ENCODE data around the gene ARHGEF11. TPM values are rescaled to one million over a fixed set of nuclear protein-coding genes. Genes with fewer than 3 reads are reported as not detected.

ARHGEF11 gene
- total and polyA plus RNA-seq, 2 of the 4 experiments (the other 2 are of a cell fraction) = 16.8 to 17.2 TPM

DNA sequence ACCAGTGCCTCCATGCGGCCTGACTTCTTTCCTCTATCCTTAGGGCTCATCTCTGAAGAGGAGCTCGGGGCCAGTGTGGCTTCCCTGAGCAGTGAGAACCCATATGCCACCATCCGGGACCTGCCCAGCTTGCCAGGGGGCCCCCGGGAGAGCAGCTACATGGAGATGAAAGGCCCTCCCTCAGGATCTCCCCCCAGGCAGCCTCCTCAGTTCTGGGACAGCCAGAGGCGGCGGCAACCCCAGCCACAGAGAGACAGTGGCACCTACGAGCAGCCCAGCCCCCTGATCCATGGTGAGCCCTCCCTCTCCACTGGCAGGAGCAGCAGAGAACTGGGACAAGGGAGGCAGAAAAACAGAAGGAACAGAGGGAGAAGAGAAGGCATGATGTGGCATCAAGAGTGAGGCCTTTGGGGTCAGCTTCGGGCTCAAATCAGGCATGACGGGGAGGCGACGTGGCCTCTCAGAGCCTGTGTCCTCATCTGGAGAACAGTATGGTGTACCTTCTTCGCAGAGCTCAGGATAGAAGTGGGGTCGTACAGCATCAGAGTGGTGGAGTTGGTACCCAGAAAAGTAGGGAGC, 131.6 kb downstream of the ARHGEF11 start:
- no peak overlapping the region for H3K4me3 ChIP-seq (ENCODE audit: insufficient read depth, low read depth, low read length)
- no peaks in the 10 kb centered on the region for H3K9me3 ChIP-seq (ENCODE audit: control insufficient read depth, insufficient read depth, low read length)
- peaks cover 8% of the 10 kb centered on the region for H3K4me1 ChIP-seq (ENCODE audit: control insufficient read depth, insufficient read depth, low read length)
- no peak overlapping the region for H4K5ac ChIP-seq (ENCODE audit: low read depth, low read length)
- CTCF ChIA-PET = interaction anchor here (0.8 kb wide), 1 partner anchor 14 kb away, joined by 4 read pairs; no protein-coding TSS in a partner anchor
- peaks cover 6% of the 10 kb centered on the region for H3K9me1 ChIP-seq (ENCODE audit: insufficient read depth, low read length)
- H3K4ac ChIP-seq (ENCODE audit: low read depth, low read length) = no peak overlapping the region
- peaks cover 3% of the 10 kb centered on the region for H4K20me1 ChIP-seq (ENCODE audit: insufficient read depth, low read length)
- intact Hi-C loops (cut with micrococcal nuclease) = no loop called here
- dilution Hi-C loops (cut with HindIII; ENCODE audit: low sequenced_read_pairs, unreplicated experiment) = no loop called here
- ATAC-seq (ENCODE audit: low read depth) (no peak), DNase-seq (no peak)
- no peak overlapping the region for H3K23ac ChIP-seq (ENCODE audit: low read depth, low read length)
- peak overlapping the region; percentile 51; the same call in 1 of the 2 replicates for H2AK5ac ChIP-seq (ENCODE audit: low read depth, low read length)
- no peak overlapping the region for H3K27ac ChIP-seq (ENCODE audit: insufficient read depth, low read length)
- WGBS, 2 experiments (ENCODE audit: extremely low coverage in 2 of 2, insufficient read length in 1 of 2) = 74% methylated on average over 3 of the region's 13 CpGs; no CpG with 5 or more reads in 1 of the 2 experiments
- no peak overlapping the region for H3K9ac ChIP-seq (ENCODE audit: low read depth, low read length)
- no peak overlapping the region for H2BK5ac ChIP-seq (ENCODE audit: low read depth, low read length, poor library complexity, severe bottlenecking)
- H3K18ac ChIP-seq (ENCODE audit: low read depth, low read length) = no peak overlapping the region
- H2AFZ ChIP-seq (replicated peaks; ENCODE audit: low read length, poor library complexity) = no peak overlapping the region
- H3K79me1 ChIP-seq (ENCODE audit: low read depth in 1 of 2, low read length in 2 of 2) = peaks cover 0 to 14% of the 10 kb centered on the region in 2 experiments; a peak in 1 of 4 replicates
- H2BK15ac ChIP-seq (ENCODE audit: low read depth, low read length) = no peak overlapping the region
- H3K14ac ChIP-seq (replicated peaks; ENCODE audit: low read depth, low read length) = 0 out of 2 replicates have a peak overlapping the region, but pooled peaks have one; percentile 28
- H4K91ac ChIP-seq (ENCODE audit: insufficient read depth, low read depth, low read length) = no peak overlapping the region
- no peak overlapping the region for H2BK120ac ChIP-seq (ENCODE audit: low read depth, low read length)
- no peak overlapping the region for H3K56ac ChIP-seq (ENCODE audit: extremely low read depth, insufficient read depth, low read length)
- no peak overlapping the region for H4K8ac ChIP-seq (ENCODE audit: low read depth in 2 of 2, low read length in 2 of 2)
- TF ChIP-seq, protein P1, sequence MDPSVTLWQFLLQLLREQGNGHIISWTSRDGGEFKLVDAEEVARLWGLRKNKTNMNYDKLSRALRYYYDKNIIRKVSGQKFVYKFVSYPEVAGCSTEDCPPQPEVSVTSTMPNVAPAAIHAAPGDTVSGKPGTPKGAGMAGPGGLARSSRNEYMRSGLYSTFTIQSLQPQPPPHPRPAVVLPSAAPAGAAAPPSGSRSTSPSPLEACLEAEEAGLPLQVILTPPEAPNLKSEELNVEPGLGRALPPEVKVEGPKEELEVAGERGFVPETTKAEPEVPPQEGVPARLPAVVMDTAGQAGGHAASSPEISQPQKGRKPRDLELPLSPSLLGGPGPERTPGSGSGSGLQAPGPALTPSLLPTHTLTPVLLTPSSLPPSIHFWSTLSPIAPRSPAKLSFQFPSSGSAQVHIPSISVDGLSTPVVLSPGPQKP (IDR thresholded peaks at IDR 0.05; ENCODE audit: borderline replicate concordance, low read depth, low read length) = no peak
- no peak for TF ChIP-seq NFE2L2 (IDR thresholded peaks at IDR 0.05; ENCODE audit: low read depth, low read length)
- TF ChIP-seq SMC3 (IDR thresholded peaks at IDR 0.05; ENCODE audit: low read depth, low read length) = no peak
- TF ChIP-seq RAD21 (IDR thresholded peaks at IDR 0.05; ENCODE audit: low read length) = no peak
- TF ChIP-seq, protein P2, sequence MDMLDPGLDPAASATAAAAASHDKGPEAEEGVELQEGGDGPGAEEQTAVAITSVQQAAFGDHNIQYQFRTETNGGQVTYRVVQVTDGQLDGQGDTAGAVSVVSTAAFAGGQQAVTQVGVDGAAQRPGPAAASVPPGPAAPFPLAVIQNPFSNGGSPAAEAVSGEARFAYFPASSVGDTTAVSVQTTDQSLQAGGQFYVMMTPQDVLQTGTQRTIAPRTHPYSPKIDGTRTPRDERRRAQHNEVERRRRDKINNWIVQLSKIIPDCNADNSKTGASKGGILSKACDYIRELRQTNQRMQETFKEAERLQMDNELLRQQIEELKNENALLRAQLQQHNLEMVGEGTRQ (IDR thresholded peaks at IDR 0.05; ENCODE audit: low read depth, low read length) = no peak
- TF ChIP-seq CEBPB (IDR thresholded peaks at IDR 0.05; ENCODE audit: low read depth, low read length) = no peak
- no peak for TF ChIP-seq RCOR1 (IDR thresholded peaks at IDR 0.05; ENCODE audit: insufficient replicate concordance, low read length)
- TF ChIP-seq RFX5 (IDR thresholded peaks at IDR 0.05; ENCODE audit: low read depth, low read length) = no peak
- TF ChIP-seq MAZ (IDR thresholded peaks at IDR 0.05; ENCODE audit: borderline replicate concordance, low read depth, low read length) = no peak
- no peak for TF ChIP-seq FOS (IDR thresholded peaks at IDR 0.05; ENCODE audit: low read depth, low read length)
- no peak for TF ChIP-seq CHD1 (IDR thresholded peaks at IDR 0.05; ENCODE audit: low read depth, low read length)
- TF ChIP-seq MAFK (IDR thresholded peaks at IDR 0.05; ENCODE audit: low read depth, low read length) = no peak
- TF ChIP-seq, protein P3, sequence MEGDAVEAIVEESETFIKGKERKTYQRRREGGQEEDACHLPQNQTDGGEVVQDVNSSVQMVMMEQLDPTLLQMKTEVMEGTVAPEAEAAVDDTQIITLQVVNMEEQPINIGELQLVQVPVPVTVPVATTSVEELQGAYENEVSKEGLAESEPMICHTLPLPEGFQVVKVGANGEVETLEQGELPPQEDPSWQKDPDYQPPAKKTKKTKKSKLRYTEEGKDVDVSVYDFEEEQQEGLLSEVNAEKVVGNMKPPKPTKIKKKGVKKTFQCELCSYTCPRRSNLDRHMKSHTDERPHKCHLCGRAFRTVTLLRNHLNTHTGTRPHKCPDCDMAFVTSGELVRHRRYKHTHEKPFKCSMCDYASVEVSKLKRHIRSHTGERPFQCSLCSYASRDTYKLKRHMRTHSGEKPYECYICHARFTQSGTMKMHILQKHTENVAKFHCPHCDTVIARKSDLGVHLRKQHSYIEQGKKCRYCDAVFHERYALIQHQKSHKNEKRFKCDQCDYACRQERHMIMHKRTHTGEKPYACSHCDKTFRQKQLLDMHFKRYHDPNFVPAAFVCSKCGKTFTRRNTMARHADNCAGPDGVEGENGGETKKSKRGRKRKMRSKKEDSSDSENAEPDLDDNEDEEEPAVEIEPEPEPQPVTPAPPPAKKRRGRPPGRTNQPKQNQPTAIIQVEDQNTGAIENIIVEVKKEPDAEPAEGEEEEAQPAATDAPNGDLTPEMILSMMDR (conservative IDR thresholded peaks at IDR 0.05; ENCODE audit: low read depth, low read length) = no peak
- TF ChIP-seq POLR2A (IDR thresholded peaks at IDR 0.05; ENCODE audit: low read depth, low read length) = no peak
- TF ChIP-seq BHLHE40 (IDR thresholded peaks at IDR 0.05; ENCODE audit: low read depth, low read length) = no peak
- TF ChIP-seq MXI1 (IDR thresholded peaks at IDR 0.05; ENCODE audit: borderline replicate concordance, low read depth, low read length) = no peak
- in situ Hi-C loops (cut with MboI; ENCODE audit: low sequenced_read_pairs) = no loop called here
- peaks cover 22% of the 10 kb centered on the region for H3K36me3 ChIP-seq (ENCODE audit: control insufficient read depth, insufficient read depth, low read length)
- no TSS peak for BruUV-seq (replicated peaks)
- H2AK9ac ChIP-seq (replicated peaks; ENCODE audit: low read depth, low read length, poor library complexity) = peak overlapping the region; percentile 81
- no peak overlapping the region for H2BK20ac ChIP-seq (ENCODE audit: low read depth, low read length)
- H3K27me3 ChIP-seq (ENCODE audit: control insufficient read depth, insufficient read depth, low read length) = no peaks in the 10 kb centered on the region
- no peak overlapping the region for H3K4me2 ChIP-seq (ENCODE audit: low read depth, low read length)
- POLR2A ChIA-PET (ENCODE audit: unreplicated experiment) = no interaction called here

Data from IMR-90 (cell line).